HCT116 (cell line): ENCODE measurements around the gene GPHA2.

ENCODE experiments used
- EZH2 ChIP-seq: fragments of 200-600 bp; sonication (generic); IDR thresholded peaks from 2 replicates; pipeline ENCODE4 v1.6.1; 2017; ENCODE audit warnings: antibody characterized with exemption, mixed run types
- RAD21 ChIP-seq: IDR thresholded peaks from 2 replicates; pipeline ENCODE4 v1.6.1; 2012; ENCODE audit warnings: low read depth, mild to moderate bottlenecking
- TF ChIP-seq, protein P1 (sequence below), 3 experiments: fragments of 200-600 bp in 1 of 3; sonication (generic) in 1 of 3; IDR thresholded peaks in 2 of 3; conservative IDR thresholded peaks in 1 of 3; 2 replicates each; pipeline ENCODE4 v1.5.1; 2012 to 2017; ENCODE audit warnings: low read depth in 2 of 3, low read length in 2 of 3, antibody characterized with exemption in 1 of 3, borderline replicate concordance in 1 of 3, control low read depth in 1 of 3, mild to moderate bottlenecking in 1 of 3, mixed read lengths in 1 of 3, mixed run types in 1 of 3, moderate library complexity in 1 of 3; ENCODE audit not compliant: insufficient read depth in 1 of 3

DNA sequence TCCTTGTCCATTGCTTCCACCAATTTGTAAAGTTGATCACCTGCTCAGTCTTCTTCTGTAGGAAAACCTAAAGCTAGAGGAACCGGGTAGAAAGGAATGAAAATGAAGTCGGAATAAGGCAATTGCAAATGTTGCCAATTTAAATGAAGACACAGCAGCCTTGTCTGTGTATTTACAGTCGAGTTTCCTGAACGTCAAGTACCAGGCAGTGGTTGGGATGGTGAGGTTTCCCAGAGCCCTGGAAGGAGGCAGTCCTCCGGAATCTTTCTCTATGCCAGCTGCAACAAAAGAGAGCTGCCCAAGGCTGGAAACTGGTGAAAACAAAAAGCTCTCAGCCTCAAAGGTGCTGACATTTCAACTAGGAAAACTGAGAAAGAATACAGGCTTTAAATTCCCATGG lies 18.5 kb upstream of the GPHA2 start:
- TF ChIP-seq, protein P1, sequence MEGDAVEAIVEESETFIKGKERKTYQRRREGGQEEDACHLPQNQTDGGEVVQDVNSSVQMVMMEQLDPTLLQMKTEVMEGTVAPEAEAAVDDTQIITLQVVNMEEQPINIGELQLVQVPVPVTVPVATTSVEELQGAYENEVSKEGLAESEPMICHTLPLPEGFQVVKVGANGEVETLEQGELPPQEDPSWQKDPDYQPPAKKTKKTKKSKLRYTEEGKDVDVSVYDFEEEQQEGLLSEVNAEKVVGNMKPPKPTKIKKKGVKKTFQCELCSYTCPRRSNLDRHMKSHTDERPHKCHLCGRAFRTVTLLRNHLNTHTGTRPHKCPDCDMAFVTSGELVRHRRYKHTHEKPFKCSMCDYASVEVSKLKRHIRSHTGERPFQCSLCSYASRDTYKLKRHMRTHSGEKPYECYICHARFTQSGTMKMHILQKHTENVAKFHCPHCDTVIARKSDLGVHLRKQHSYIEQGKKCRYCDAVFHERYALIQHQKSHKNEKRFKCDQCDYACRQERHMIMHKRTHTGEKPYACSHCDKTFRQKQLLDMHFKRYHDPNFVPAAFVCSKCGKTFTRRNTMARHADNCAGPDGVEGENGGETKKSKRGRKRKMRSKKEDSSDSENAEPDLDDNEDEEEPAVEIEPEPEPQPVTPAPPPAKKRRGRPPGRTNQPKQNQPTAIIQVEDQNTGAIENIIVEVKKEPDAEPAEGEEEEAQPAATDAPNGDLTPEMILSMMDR (IDR thresholded peaks at IDR 0.05 in 2 of 3, conservative IDR thresholded peaks at IDR 0.05 in 1 of 3; ENCODE audit: borderline replicate concordance in 1 of 3, insufficient read depth in 1 of 3, low read depth in 2 of 3, low read length in 2 of 3) = no peak
- TF ChIP-seq RAD21 (no peak), EZH2 (no peak)
